HepG2 (cell line): Measurements from ENCODE around the gene CDK2AP2. TPM values are rescaled to one million over a fixed set of nuclear protein-coding genes. Genes with fewer than 3 reads are reported as not detected.
A peak's percentile ranks its signal among the peaks of the same experiment; 100 is the strongest.

ENCODE experiments used
- CEBPZ ChIP-seq: IDR thresholded peaks from 2 replicates; pipeline ENCODE4 v1.6.1; 2012; ENCODE audit warnings: low read length, improper control_type of control experiment
- MED13 ChIP-seq: sonication (generic); formaldehyde crosslinking; IDR thresholded peaks from 2 replicates; pipeline ENCODE4 v1.5.0; 2020; ENCODE audit warnings: missing genetic modification reagents
- POLR2A ChIP-seq, 2 experiments: IDR thresholded peaks; 2 replicates each; pipeline ENCODE4 v1.6.1; 2011; ENCODE audit warnings: low read depth in 2 of 2, low read length in 2 of 2, mild to moderate bottlenecking in 1 of 2, moderate library complexity in 1 of 2; ENCODE audit not compliant: insufficient read depth in 1 of 2
- REST ChIP-seq, 2 experiments: IDR thresholded peaks; 2 replicates each; pipeline ENCODE4 v1.6.1; 2011 to 2012; ENCODE audit warnings: low read length in 2 of 2, borderline replicate concordance in 1 of 2, low read depth in 1 of 2, mild to moderate bottlenecking in 1 of 2, moderate library complexity in 1 of 2
- SAP130 ChIP-seq: IDR thresholded peaks from 2 replicates; pipeline ENCODE4 v1.6.1; 2016; ENCODE audit warnings: low read depth
- SP4 ChIP-seq: sonication (generic); formaldehyde crosslinking; IDR thresholded peaks from 2 replicates; pipeline ENCODE4 v1.8.1; 2023; ENCODE audit warnings: mild to moderate bottlenecking, missing genetic modification reagents
- TRAFD1 ChIP-seq: sonication (generic); formaldehyde crosslinking; IDR thresholded peaks from 2 replicates; pipeline ENCODE4 v1.5.1; 2020; ENCODE audit warnings: missing genetic modification reagents, mild to moderate bottlenecking, borderline replicate concordance
- YEATS2 ChIP-seq: sonication (generic); formaldehyde crosslinking; IDR thresholded peaks from 2 replicates; pipeline ENCODE4 v1.4.0; 2020; ENCODE audit warnings: missing genetic modification reagents, borderline replicate concordance
- ZBTB46 ChIP-seq: sonication (generic); formaldehyde crosslinking; IDR thresholded peaks from 2 replicates; pipeline ENCODE4 v1.4.0; 2020; ENCODE audit warnings: mild to moderate bottlenecking, missing genetic modification reagents, borderline replicate concordance
- ZBTB49 ChIP-seq: sonication (generic); formaldehyde crosslinking; IDR thresholded peaks from 2 replicates; pipeline ENCODE4 v1.4.0; 2020; ENCODE audit warnings: missing genetic modification reagents, borderline replicate concordance
- ZNF446 ChIP-seq: sonication (generic); formaldehyde crosslinking; IDR thresholded peaks from 2 replicates; pipeline ENCODE4 v1.5.0; 2020; ENCODE audit warnings: mild to moderate bottlenecking, missing genetic modification reagents
- ZNF574 ChIP-seq: sonication (generic); formaldehyde crosslinking; IDR thresholded peaks from 2 replicates; pipeline ENCODE4 v1.4.0; 2020; ENCODE audit warnings: missing genetic modification reagents
- polyA plus RNA-seq, 8 experiments: library from polyadenylated mRNA; depleted of rRNA in 3 of 8; stranded (reverse) in 7 of 8; unstranded in 1 of 8; fragments of >200 nt; fragmentation: Illumina TruSeq in 4 of 8; extraction: Trizol in 4 of 8; gene quantifications; 2 replicates each; pipeline versions ENCODE4 v1.2.1 to v1.2.3, GENCODE V29; 2011 to 2016; ENCODE audit warnings: low read depth in 4 of 8, missing spikeins in 1 of 8, mixed read lengths in 1 of 8; ENCODE audit not compliant: insufficient read depth in 1 of 8
- total RNA-seq, 5 experiments: library from RNA; depleted of rRNA; stranded (reverse); fragments of >200 nt; fragmentation: Illumina TruSeq; extraction: Trizol; gene quantifications; 2 replicates each; pipeline ENCODE4 v1.2.3, GENCODE V29; 2016; ENCODE audit warnings: low read depth in 1 of 5

CDK2AP2 gene
- total and polyA plus RNA-seq, 2 of the 13 experiments (the other 11 are each of a cell fraction or from before 2014, with no cell fraction given) = 15.0 to 23.2 TPM

- no peak for TF ChIP-seq REST (IDR thresholded peaks at IDR 0.05; ENCODE audit: borderline replicate concordance in 1 of 2, low read depth in 1 of 2, low read length in 2 of 2)
- no peak for TF ChIP-seq ZBTB46 (CRISPR knock-in tag)
- TF ChIP-seq TRAFD1 (CRISPR knock-in tag) = no peak
- no peak for TF ChIP-seq ZBTB49 (CRISPR knock-in tag)
- 0 out of 2 replicates have a peak, but pooled peaks have one; percentile 5 for TF ChIP-seq MED13 (CRISPR knock-in tag)
- peak; percentile 75 for TF ChIP-seq YEATS2 (CRISPR knock-in tag)
- peak in 1 of 2 experiments; percentile 85; a peak in 2 of 4 replicates for TF ChIP-seq POLR2A (IDR thresholded peaks at IDR 0.05; ENCODE audit: insufficient read depth in 1 of 2, low read depth in 2 of 2, low read length in 2 of 2)
- TF ChIP-seq CEBPZ = no peak
- no peak for TF ChIP-seq ZNF446
- peak; percentile 81 for TF ChIP-seq SAP130
- TF ChIP-seq SP4 (CRISPR knock-in tag) = peak; percentile 83
- TF ChIP-seq ZNF574 = peak; percentile 72
Measured at GRCh38 chr11:67508486-67509121, 642 bp upstream of the CDK2AP2 start (continued).
